HEK293T (cell line): Measurements from ENCODE around the gene AR.
"Not testable (repeated sequence)": the region's sequence is repeated elsewhere in the genome, so short reads cannot be mapped to it uniquely, and the experiment has no call there.

ENCODE experiments used
- CTCF ChIA-PET: fragments of 350-600 bp; formaldehyde crosslinking; extraction: SDS; loops from one replicate; lab custom pipeline; 2021; ENCODE audit warnings: antibody characterized with exemption, inconsistent platforms; lab: Yijun Ruan, JAX
- POLR2A ChIA-PET: fragments of 350-600 bp; formaldehyde crosslinking; extraction: SDS; loops from one replicate; lab custom pipeline; 2020; ENCODE audit warnings: antibody characterized with exemption, inconsistent platforms; lab: Yijun Ruan, JAX
- DNase-seq: peaks from one replicate; pipeline ENCODE4 v3.0.0; 2012; ENCODE audit warnings: mixed read lengths; ENCODE audit errors: extremely low spot score
- ARNT ChIP-seq: fragments of 450-650 bp; IDR thresholded peaks from 2 replicates; pipeline ENCODE4 v1.6.1; 2017; ENCODE audit warnings: mild to moderate bottlenecking
- BHLHE40 ChIP-seq: fragments of 450-650 bp; IDR thresholded peaks from 2 replicates; pipeline ENCODE4 v1.6.1; 2016; ENCODE audit warnings: mild to moderate bottlenecking, moderate library complexity, borderline replicate concordance
- CTBP1 ChIP-seq: fragments of 450-650 bp; IDR thresholded peaks from 2 replicates; pipeline ENCODE4 v1.6.1; 2016; ENCODE audit warnings: borderline replicate concordance
- ELF4 ChIP-seq: fragments of 450-650 bp; IDR thresholded peaks from 2 replicates; pipeline ENCODE4 v1.6.1; 2017; ENCODE audit warnings: antibody characterized with exemption
- FOXA1 ChIP-seq: fragments of 450-650 bp; IDR thresholded peaks from 2 replicates; pipeline ENCODE4 v1.6.1; 2016; ENCODE audit warnings: mild to moderate bottlenecking
- FOXK2 ChIP-seq: fragments of 450-650 bp; IDR thresholded peaks from 2 replicates; pipeline ENCODE4 v1.6.1; 2016; ENCODE audit warnings: mild to moderate bottlenecking
- FOXM1 ChIP-seq: fragments of 450-650 bp; IDR thresholded peaks from 2 replicates; pipeline ENCODE4 v1.6.1; 2017; ENCODE audit warnings: mild to moderate bottlenecking, borderline replicate concordance
- HDGF ChIP-seq: fragments of 450-650 bp; IDR thresholded peaks from 2 replicates; pipeline ENCODE4 v1.6.1; 2017; ENCODE audit warnings: antibody characterized with exemption, borderline replicate concordance
- L3MBTL2 ChIP-seq: fragments of 450-650 bp; conservative IDR thresholded peaks from 2 replicates; pipeline ENCODE4 v1.6.1; 2016; ENCODE audit warnings: mild to moderate bottlenecking
- LEF1 ChIP-seq: fragments of 450-650 bp; IDR thresholded peaks from 2 replicates; pipeline ENCODE4 v1.6.1; 2017; ENCODE audit warnings: mild to moderate bottlenecking, borderline replicate concordance
- NFRKB ChIP-seq: fragments of 450-650 bp; IDR thresholded peaks from 2 replicates; pipeline ENCODE4 v1.6.1; 2016; ENCODE audit warnings: mild to moderate bottlenecking, moderate library complexity
- SP1 ChIP-seq: fragments of 450-650 bp; IDR thresholded peaks from 2 replicates; pipeline ENCODE4 v1.6.1; 2017
- SUZ12 ChIP-seq: fragments of 450-650 bp; IDR thresholded peaks from 2 replicates; pipeline ENCODE4 v1.6.1; 2016; ENCODE audit warnings: mild to moderate bottlenecking
- TARDBP ChIP-seq: fragments of 450-650 bp; IDR thresholded peaks from 2 replicates; pipeline ENCODE4 v1.6.1; 2016
- ZNF384 ChIP-seq: fragments of 450-650 bp; IDR thresholded peaks from 2 replicates; pipeline ENCODE4 v1.6.1; 2016
- TF ChIP-seq, protein P1 (sequence below): fragments of 450-650 bp; IDR thresholded peaks from 2 replicates; pipeline ENCODE4 v1.6.1; 2016

Gene AR

DNA sequence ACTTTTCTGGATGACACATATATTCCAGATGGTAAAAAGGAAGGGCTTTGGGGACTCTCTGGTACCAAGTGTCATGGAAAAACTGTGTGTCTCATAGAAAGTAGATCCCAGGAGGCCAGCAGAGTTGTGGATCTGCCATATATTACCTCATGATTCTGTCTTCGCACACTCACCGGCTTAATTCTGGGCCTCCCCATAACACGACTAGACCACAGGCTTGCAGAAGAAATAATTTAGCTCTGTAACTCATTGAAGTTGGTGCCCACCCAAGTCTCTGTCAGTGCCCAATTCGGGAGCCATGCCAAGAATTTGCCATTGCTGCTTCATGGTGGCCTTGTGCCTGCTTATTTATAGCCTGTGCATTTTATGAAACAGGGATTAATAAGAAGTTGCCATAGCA is 104.5 kb downstream of the AR start:
- POLR2A ChIA-PET = no interaction called here
- TF ChIP-seq SUZ12 = no peak
- TF ChIP-seq ZNF384 = no peak
- no peak for TF ChIP-seq CTBP1
- no peak for TF ChIP-seq FOXK2
- no peak for TF ChIP-seq NFRKB
- TF ChIP-seq BHLHE40 = no peak
- TF ChIP-seq, protein P1, sequence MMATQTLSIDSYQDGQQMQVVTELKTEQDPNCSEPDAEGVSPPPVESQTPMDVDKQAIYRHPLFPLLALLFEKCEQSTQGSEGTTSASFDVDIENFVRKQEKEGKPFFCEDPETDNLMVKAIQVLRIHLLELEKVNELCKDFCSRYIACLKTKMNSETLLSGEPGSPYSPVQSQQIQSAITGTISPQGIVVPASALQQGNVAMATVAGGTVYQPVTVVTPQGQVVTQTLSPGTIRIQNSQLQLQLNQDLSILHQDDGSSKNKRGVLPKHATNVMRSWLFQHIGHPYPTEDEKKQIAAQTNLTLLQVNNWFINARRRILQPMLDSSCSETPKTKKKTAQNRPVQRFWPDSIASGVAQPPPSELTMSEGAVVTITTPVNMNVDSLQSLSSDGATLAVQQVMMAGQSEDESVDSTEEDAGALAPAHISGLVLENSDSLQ = no peak
- no peak for TF ChIP-seq FOXA1
- no peak for TF ChIP-seq TARDBP
- no peak for TF ChIP-seq ARNT
- TF ChIP-seq HDGF = no peak
- no peak for TF ChIP-seq LEF1
- no peak for TF ChIP-seq L3MBTL2
- DNase-seq = no peak
- CTCF ChIA-PET = no interaction called here

DNA sequence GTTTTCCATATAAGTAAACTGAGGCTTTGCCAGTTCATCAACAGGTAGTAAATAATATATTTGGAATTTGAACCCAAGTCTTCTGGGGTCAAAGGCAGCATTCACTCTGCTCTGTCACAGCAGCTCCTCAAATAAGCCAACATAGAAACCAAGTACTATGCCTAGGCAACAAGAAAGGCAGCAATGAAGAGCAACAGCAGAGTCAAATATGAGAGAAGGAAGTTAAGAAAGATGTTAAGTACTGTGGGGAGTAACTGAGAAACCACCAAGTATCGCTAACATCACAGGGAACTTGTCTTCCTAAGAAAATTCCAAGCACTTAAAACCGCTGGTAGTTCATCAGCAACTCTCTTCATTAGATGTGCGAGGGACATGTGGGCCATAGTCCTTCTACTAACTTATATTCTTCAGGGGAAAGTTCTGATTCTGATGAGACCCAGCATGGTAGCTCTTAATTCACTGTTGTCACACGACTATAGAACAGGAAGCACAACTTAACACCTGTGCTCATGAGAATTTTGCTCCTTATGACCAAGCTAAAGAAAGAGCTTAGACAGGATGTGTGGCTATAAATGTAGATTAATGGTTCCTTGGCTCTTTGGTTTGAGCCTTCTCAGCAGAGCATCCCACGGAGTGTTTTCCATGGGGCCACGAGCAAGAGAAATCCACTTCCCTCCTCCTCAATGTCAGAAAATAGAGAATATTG is 107.8 kb downstream of the AR start:
- POLR2A ChIA-PET = no interaction called here
- TF ChIP-seq FOXA1 (no peak), LEF1 (no peak), BHLHE40 (no peak), SP1 (no peak), ARNT (no peak), ELF4 (no peak), CTBP1 (no peak), ZNF384 (no peak), HDGF (no peak), FOXM1 (no peak), SUZ12 (no peak), NFRKB (no peak), FOXK2 (no peak), TARDBP (no peak), L3MBTL2 (no peak)
- TF ChIP-seq, protein P1 = no peak
- DNase-seq = no peak
- CTCF ChIA-PET = no interaction called here

DNA sequence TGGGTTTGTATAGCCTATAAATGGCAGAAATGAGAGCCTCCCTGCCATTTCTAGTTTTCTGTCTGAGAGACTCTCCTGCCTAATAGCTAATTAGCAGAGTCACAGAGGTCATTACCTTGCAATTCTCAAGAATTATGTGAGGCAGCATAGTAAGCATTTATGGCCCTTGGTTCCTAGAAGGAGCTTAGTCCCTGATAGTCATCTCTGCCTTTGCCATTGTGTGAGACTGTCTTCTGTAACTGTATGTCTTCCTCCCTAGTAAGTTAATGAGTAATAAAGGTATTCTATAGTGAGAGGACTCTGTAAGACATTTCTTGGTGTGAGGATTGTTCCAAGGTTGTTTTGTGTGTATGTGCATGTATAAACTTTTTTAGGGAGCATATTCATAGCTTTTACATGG is 108.7 kb downstream of the AR start:
- no peak for DNase-seq
- no peak for TF ChIP-seq LEF1
- no peak for TF ChIP-seq SP1
- no peak for TF ChIP-seq ZNF384
- no peak for TF ChIP-seq SUZ12
- no peak for TF ChIP-seq CTBP1
- TF ChIP-seq ELF4 = no peak
- TF ChIP-seq, protein P1 = no peak
- no peak for TF ChIP-seq BHLHE40
- TF ChIP-seq HDGF = no peak
- no peak for TF ChIP-seq TARDBP
- no peak for TF ChIP-seq NFRKB
- CTCF ChIA-PET = no interaction called here
- POLR2A ChIA-PET = no interaction called here

DNA sequence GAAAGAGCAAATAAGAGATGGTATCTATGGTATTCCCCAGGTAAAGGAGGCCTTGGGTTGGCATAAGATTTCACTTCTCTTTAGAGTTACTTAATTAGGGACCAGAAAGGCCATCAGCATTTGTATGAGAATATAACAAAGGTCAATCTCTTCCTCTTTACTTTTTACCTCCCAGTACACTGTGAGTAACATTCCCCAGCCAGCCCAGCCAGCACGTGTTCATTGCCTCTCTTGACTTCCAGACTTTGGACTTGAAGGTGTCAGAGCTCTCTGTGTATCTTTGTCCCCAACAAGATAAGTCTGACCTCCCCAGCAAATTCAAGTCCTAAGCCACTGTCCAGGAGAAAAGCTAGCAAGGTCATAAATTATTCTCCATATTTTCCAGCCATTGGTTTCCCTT is 110.5 kb downstream of the AR start:
- ChIA-PET CTCF (no interaction called here), POLR2A (no interaction called here)
- TF ChIP-seq ARNT (no peak), FOXK2 (no peak), L3MBTL2 (no peak), ZNF384 (no peak), BHLHE40 (no peak), FOXM1 (no peak), ELF4 (no peak), SUZ12 (no peak), SP1 (no peak), CTBP1 (no peak), FOXA1 (no peak), HDGF (no peak), TARDBP (no peak), LEF1 (no peak)
- TF ChIP-seq, protein P1 = no peak
- no peak for DNase-seq

DNA sequence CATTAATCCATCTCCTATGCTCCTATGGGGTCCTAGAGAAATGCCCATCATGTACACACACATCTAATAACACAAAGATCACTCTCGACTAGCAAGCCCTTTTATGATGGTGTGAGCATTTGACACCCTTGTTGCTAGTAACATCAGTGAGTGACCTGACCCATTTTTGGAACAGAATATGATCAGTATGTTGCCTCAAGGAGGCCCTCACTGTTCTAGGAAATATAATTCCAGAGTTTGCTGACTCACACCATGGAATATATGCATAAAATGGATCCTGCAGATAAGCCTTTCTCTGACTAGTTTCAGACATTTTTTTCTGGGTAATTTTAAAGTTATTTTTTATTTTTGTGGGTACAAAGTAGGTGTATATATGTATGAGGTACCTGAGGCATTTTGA is 121.8 kb downstream of the AR start:
- TF ChIP-seq CTBP1 (no peak), FOXK2 (no peak), ARNT (no peak), SP1 (no peak), FOXM1 (no peak), ELF4 (no peak), TARDBP (no peak), L3MBTL2 (no peak), FOXA1 (no peak), SUZ12 (no peak), BHLHE40 (no peak), ZNF384 (no peak)
- TF ChIP-seq, protein P1 = no peak
- POLR2A ChIA-PET = no interaction called here
- CTCF ChIA-PET = no interaction called here
- DNase-seq = no peak

DNA sequence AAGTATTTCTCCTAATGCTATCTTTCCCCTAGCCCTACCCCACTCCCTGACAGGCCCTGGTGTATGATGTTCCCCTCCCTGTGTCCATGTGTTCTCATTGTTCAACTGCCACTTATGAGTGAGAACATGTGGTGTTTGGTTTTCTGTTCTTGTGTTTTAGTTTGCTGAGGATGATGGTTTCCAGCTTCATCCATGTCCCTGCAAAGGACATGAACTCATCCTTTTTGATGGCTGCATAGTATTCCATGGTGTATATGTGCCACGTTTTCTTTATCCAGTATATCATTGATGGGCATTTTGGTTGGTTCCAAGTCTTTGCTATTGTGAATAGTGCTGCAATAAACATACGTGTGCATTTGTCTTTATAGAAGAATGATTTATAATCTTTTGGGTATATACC is 126.9 kb downstream of the AR start:
- CTCF ChIA-PET, POLR2A ChIA-PET, DNase-seq: not testable (repeated sequence)
